Endometrial microvascular endothelial cells (primary cell): ENCODE data around the gene WNT3A. TPM values are rescaled to one million over a fixed set of nuclear protein-coding genes. Genes with fewer than 3 reads are reported as not detected.

Experiments
- in situ Hi-C: cut with HindIII; loops from 2 replicates; pipeline ENCODE4 v1.10.0; 2017; ENCODE audit warnings: low sequenced_read_pairs, low pct_unique_long_range_greater_than_20kb; ENCODE audit errors: inconsistent ontology term
- total RNA-seq: library from RNA; depleted of rRNA; stranded (reverse); fragments of >200 nt; gene quantifications from one replicate; pipeline ENCODE4 v1.2.3, GENCODE V29; 2015; ENCODE audit errors: inconsistent ontology term

WNT3A gene
- total RNA-seq, 1 donor from 2014 or later, result not detected

DNA sequence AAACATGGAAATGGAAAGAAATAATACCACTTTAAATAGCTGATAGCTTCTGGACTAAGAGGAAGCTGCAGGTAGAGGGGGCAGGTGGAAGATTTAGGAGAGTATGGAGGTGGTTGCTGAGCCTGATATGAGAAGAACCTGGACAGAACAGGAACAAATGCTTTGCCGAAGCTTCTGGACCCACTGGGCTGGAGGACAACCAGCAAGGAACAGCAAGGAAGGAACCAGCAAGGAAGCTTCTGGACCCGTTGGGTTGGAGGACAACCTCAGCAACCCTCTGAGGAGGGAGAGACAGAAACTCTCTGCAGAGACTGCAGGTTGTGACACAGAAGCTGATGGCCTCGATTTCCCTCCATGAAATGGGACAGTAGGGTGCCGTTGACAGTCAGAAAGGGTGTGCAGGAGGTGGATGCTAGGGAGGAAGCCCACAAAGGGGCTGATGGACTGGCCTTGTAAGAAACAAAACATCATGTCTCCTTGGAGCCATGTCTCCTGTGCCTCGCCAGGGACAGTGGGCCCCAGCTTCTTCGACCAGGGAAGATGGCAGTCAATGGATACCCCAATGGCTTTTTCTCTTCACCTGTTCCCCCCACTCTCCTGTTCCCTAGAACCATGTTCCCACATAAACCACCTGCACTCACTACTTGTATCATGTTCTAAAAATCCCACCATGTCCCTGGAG is 8.3 kb upstream of the WNT3A start:
- in situ Hi-C loops, result no loop called here

DNA sequence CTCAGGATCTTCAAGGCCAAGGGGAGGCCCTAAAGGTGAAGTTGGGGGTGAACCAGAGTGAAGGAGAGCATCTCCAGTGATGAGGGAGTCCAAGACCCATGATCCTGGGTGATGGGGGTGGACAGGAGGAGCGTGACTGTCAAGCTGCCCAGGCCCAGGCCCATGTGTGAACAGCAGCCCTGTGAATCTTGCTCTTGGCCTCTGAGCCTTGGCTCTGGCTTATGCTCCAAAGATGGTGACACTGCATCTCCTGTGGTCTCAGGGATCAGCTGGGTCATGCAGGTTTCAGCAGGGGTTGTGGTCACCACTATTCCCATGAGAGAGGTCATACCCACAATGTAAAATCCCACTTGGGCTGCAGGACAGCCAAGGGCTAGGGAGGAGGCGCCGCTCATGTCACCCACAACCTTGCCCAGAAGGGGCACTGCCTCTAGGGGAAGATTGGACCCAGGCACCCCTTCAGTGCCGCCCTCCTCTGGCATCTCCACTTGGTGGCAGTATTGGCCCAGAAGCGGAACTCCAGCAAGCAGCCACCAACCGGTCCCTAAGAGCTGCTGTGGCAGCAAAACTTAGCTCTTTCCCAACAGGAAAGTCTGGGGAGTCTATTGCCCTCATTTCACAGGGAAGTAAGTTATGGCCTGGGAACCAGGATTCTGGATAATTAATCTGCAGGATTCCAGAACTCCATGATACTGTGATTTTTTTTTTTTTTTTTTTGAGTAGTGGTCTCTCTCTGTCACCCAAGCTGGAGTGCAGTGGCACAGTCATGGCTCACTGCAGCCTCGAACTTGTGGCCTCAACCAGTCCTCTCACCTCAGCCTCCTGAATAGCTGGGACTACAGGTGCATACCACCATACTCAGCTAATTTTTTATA is 7.5 kb upstream of the WNT3A start:
- in situ Hi-C loops, result no loop called here

DNA sequence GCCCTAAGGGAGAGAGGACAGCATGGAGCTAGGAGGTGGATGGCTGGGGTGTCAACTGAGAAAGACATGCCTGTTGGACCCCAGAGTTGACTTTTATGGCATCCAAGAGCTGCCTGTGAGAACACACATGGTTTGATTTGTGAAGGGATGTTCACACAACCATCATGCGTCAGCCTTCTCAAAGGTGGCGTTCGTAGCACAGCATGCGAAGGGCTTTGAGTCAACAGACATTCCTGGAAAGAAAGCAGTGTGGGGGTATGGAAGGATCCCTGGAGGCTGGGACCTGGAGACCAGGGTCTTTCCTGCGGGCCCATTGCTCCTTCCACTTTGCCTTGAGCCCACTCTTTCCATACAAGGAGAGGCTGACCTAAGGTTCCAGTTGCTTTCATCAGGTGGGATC is 6.4 kb upstream of the WNT3A start:
- in situ Hi-C loops, result no loop called here

DNA sequence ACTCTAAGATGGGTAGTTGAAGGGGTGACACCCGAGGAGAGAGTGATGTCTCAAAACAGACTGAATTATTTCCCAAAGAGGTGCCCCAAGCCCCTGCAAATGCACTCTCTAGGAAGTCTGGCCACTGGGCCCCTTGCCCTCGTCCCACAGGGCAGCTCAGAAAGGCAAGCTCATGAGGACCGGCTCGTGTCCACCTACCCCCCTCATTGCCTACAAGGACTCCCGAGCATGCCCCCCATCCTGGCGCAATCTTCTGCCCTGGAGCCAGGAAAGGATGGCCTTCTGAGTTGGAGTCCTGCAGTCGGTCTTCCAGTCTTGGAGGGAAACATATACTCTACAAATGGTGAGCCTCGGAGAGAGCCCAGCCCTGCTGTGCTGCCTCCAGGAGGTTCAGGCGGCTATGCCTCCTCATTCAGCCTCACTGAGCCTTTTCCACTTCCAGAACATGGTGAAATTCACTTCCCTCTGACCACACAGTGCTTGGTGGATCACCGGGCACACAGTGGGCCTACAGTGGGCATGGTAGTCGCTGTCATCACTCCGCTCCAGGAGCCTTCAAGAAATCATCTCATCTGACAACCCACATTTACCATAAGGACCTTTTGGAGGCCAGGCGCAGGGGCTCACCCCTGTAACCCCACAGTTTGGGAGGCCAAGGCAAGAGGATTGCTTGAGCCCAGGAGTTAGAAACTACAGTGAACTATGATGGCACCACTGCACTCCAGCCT is 5.8 kb upstream of the WNT3A start:
- in situ Hi-C loops, result no loop called here

DNA sequence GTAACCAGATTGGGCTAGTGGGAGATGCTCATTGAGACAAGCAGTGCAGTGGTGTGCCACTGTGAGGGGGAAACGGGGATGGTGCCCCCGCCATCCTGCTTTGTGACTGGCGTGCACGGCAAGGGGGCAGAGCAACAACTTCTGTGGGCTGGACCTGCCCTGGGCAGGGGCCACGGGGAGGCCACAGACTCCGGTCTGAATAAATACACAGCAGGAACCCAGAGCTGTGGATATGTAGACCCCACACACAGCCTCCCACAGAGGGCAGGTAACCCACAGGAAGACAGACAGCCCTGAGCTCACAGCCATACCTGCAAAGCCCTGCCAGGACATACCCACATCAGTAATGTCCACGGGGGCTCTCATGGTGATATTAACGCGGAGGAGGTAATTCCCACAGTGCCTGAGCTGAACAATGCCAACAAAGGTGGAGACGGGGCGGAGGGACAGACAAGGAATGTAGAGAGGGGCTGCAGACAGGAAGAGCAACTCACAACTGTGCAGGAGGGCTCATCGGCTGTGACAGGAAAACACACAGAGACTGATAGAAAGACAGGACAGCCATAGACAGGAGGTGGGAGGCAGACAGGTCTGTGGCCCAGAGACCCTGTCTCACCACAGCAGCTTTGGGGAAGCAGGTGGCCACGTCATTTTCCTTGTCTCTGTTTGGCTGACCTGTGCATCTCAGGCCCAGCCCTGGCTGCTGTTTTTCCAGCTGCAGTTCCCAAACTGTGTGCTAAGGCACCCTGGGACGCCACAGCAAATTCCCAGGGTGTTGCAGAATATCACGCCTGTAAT is 4.9 kb upstream of the WNT3A start:
- in situ Hi-C loops, result no loop called here

DNA sequence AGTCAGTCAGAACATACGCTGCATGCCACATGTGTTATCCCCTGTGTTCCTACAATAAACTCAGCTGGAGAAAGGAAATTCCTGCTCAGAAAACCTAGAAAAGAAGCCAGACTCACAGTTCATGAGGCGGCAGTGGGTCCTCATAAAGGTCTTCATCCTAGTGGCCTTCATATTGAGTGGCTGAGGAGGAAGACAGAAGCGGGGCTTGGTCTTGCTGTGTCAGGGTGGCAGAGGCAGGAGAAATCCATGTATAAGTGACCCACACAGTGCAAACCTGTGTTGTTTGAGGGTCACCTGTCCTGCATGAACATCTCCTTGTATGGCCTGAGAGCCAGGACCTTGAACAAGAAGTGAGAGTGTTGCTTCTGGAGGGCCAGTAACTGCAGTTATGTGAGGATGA is 4.0 kb upstream of the WNT3A start:
- in situ Hi-C loops, result no loop called here

DNA sequence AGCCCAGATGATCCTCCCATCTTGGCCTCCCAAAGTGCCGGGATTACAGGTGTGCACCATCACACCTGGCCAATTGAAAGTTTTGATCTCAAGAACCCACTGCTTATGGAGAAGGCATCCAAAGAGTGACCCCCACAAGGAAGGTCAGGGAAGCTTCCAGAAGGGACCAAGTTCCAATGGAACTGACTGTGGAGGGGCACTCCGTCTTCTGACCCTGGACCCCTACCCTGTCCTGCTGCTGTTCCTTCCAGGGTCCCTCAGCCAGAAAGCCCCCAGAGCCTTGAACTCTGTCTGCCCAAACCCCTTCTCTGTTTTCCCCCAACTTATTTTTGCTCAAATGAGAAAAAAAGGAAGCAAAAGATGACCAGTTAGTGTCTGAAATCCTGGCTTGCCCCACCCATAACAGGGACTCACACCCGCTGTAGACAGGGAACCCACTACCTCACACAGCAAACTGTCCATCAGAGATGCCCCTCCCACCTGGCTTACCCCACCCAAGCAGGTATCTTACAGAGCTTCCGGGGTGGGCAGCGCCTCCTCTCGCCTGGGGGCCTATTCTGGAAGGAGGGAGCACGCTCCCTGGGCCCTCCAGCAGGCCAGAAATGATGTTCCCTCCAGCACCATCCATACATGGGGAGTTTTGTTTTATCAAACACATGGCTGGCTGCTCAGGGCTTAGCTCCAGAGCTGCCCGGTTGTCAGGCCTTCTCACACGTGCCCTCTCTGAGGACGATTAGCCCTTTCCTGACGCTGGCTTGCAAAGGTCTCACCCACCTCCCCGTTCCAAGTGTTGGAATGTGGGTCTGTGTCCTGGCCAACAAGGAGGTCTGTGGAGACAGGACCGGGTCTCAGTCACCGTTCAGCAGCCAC is 3.1 kb upstream of the WNT3A start:
- in situ Hi-C loops, result no loop called here

DNA sequence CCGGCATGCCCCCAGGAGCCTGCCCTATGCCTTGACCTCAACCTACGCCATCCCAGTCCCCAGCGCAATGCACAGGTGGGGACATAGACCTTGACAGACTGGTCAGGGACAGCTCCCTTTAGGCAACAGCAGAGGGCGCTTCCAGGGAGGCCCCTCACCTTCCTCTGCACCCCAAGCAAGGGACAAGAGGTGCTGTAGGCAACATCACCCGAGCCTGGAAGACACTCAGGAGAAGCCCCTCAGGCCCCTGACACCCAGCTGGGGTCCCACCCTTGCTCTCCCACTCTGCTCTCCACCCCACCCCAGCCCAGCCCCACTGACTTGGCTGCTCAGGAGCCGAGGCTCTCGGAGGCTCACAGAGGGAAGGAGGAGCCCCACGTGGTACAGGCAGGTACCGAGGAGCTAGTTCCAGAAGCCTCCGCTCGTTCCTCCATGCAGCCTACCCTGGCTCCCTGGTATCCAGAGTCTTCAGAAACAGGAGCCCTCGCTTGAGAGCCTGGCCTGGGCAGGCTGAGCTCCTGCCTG is 2.4 kb upstream of the WNT3A start:
- in situ Hi-C loops, result no loop called here

DNA sequence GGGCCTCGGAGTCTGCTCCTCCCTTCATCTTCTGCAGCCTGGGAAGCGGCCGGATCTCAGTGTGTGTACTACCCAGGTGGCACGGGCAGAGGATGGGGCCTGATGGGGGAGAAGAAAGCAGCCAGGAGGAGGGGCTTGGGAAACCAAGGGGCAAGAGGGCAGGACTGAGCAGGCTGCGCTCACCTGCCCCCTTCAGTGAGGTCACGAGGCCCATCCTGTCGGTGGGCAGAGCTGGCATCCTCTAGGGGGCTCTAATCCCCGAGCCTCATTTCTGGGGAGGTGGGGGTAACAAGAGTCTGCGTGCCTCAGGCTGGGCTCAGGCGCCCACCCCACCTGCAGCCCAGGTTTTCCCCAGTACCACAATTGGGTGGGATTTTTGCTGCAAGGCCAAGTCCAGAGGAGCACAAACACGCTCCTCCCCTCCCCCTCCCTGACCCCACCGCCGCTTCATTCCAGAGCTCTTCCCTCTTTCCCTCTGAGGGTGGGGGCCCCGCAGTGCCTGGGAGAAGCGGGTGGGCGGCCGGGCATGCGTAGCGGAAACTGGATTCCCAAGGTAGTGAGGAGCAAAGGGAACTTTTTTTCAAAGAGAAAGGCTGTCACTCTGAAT is 1.8 kb upstream of the WNT3A start:
- in situ Hi-C loops, result no loop called here

DNA sequence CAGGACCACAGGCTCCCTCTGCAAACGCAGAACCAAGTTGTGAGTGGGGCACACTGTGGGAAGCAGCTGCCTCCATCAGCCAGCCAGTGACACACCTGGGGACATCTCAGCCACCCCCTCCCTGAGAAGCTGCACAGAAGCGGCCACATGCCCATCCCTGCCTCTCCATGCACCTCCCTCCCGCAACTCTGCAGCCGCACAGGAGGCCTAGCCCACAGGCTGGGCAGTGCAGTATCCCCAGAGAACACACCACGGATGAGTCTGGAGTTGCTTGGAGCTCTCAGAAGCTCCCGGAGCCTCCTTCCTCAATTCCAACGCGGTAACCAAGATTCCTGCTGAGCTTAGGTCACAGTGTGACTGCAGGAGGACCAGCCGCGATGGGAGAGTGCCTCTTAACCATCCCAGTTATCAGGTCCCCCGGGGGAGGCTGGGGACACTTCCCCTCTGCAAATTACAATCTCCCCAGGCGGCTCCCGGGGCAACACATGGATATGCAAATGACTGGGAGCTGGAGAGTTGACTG is 1.2 kb upstream of the WNT3A start:
- in situ Hi-C loops, result no loop called here

DNA sequence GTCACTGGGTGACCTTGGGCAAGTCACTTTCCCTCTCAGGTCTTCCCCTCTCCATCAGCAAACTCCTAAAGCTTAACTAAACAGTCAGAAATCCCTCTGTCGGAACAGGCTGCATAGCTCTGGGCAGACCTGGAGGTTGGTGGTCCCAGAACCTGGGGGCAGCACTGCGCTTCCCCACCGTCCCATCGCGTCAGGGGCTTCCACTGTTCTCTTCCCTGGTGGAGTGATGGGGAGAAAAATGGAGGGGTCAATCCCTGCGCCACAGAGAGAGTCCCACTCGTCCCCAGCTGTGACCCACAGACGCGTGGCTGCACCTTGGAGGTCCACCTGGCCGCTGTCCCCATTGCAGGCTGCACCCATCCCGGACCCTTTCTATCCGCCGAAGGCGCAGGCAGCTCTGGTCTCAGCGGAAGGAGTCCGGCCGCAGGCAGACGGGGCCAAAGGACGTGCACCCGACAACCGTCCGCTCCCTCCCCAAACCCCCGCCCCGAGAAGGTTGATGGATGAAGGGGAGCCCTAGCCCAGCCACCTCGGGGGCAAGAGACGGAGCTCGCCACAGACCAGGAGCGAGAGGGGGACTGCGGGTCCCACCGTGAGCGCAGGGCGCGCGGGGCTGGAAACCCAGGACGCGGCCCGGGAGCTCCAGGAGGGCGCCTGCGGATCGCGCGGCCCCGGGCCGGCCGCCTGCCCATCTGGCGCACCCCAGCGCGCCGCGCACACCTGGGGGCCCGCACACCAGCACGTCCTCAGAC is 588 bp upstream of the WNT3A start:
- in situ Hi-C loops, result no loop called here

DNA sequence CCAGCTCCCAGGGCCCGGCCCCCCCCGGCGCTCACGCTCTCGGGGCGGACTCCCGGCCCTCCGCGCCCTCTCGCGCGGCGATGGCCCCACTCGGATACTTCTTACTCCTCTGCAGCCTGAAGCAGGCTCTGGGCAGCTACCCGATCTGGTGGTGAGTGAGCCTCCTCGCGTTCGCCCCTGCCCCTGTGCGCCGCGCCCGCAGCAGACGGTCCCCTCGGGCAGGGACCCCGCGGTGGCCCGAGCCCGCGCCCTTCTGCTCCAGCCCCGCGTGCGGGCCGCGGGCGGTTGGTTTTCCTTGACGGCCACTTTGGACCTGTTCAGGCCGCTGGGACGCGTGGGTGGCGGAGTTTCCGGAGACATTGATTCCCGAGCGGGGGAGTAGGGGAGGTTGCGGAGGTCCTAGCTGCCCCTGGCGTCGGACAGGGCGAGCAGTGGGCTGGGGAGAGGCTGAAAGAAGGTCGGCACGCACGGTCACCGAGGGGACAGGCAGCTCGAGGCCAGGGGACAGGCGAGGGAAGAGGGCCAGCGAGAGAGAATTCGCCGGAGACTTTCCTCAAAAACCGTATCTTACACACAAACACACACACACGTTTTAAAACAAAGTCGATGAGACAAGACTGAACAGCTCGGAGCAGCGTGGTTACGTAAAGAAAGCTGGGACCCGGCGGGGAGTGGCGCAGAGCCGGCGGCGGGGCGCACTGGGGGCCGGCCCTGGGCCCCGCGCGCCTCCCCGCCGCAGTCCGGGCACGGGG is 427 bp downstream of the WNT3A start:
- in situ Hi-C loops, result no loop called here

DNA sequence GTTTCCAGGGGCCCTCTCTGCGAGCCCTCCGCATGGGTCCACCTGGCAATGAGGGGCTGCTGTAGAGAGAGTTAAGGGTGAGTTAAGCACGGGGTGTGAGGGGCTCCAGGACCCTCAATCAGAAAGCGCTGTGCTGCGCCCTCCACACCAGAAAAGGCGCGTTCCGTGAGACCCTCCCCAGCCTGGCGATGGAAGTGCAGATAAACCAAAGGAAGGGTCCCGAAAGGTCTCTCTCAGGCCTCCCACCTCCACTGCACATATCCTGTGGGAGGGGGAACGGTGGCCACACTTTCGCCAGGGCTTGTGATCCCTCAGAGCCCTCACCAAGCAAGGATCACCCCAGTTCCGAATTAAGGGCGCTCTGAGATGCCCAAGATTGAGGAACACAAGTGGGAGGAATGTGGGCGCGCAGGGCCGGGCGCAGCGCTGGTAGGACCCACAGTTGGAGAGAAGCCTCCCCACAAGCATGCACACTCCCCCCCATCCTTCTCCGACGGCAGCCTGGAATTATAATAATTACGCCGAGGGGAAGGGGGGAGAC is 1.1 kb downstream of the WNT3A start:
- in situ Hi-C loops, result no loop called here

DNA sequence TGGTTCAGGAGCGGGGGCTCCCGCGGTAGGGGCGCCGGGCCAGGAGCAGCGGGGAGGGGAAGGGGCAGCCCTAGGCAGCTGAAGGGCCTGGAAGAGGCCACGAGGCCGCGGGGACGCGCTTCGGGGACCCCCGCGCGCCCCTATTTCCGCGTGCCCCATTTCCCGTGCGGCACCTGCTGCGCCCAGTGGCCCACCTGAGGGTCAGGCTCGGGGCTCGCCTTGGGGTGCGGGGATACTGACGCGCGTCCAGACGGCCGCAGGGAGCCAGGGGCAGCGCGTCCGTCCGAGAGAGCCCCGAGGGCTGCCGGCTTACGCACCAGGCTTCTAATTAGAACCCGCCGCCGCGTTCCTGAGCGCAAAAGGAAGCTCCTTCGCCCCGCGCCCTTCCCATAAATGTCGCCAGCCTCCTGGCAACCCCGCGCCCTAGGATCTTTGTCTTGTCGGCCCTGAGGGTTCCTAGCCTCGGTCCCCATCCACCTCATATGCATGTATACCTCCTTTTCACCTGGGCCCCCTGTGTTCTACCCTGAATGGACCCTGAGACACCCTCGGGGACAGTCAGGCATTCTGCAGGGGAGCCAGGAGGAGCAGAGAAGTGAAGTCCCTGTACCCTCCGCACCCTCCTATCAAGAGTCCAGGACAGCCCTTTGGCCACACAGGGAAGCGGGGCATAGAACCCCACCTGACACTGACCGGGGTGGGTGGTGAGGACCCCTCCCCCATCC is 1.8 kb downstream of the WNT3A start:
- in situ Hi-C loops, result no loop called here

DNA sequence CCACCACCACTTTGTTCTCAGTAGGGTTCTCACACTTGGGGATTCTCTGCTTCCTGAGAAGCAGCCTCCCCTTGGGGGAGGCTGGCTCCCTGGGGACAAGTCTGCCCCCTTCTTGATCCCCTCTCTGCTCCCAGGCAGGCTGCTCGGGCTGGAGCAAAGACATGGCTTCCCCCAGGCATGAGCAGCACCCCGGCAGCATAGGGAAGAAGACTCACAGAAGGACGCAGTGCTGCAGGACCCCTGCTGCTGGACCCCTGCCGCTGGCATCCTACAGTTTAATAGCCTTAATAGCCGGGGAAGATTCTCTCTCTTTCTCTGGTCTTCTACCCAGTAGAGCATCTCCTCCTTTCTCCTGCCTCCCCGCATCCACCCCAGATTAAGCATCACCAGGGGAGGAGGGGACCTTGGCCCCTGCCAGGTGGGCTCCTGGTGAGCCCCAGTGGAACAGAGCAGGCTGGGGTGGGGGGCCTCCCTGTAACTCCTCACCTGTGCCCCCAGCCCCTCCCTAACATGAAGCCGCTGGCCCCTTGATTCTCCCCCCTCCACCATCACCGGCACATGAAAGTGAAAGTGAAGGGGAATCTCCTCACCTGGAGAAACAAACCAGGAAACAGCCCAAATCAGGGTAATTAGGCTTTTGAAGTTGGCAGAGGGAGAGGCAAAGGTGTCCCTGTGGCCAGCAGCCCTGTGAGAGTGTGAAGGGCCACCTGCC is 2.5 kb downstream of the WNT3A start:
- in situ Hi-C loops, result no loop called here
